H7 (cell line): Measurements from ENCODE around the gene CIAO2A. TPM values are rescaled to one million over a fixed set of nuclear protein-coding genes. Genes with fewer than 3 reads are reported as not detected.
A peak's percentile ranks its signal among the peaks of the same experiment; 100 is the strongest.

ENCODE experiments used
- DNase-seq: peaks from one replicate; pipeline ENCODE4 v3.0.0; 2012
- H3K27me3 ChIP-seq: 2 replicates; pipeline ENCODE4 v1.6.0; 2011; ENCODE audit warnings: mild to moderate bottlenecking, low read length; ENCODE audit not compliant: control insufficient read depth, insufficient read depth
- H3K36me3 ChIP-seq: replicated peaks from 2 replicates; pipeline ENCODE4 v1.5.1; 2011; ENCODE audit warnings: low read length; ENCODE audit not compliant: control insufficient read depth, insufficient read depth
- H3K4me3 ChIP-seq: 2 replicates; pipeline ENCODE4 v1.5.1; 2011; ENCODE audit warnings: low read depth, mild to moderate bottlenecking, control low read depth, low read length, moderate library complexity; ENCODE audit not compliant: insufficient read depth
- total RNA-seq: library from RNA; depleted of rRNA; stranded (reverse); fragments of >200 nt; shearing (Covaris generic); gene quantifications from 2 replicates; pipeline ENCODE4 v1.2.3, GENCODE V29; 2014; rRNA removed

The CIAO2A gene
- total RNA-seq, 1 experiment from 2014 or later, result 105 TPM

- Histone ChIP-seq H3K4me3 (no peak overlapping the region), H3K27me3 (no peaks in the 10 kb centered on the region), H3K36me3 (no peaks in the 10 kb centered on the region)
- DNase-seq, result no peak
Observed at GRCh38 chr15:64026591-64026990, 67.0 kb downstream of the CIAO2A start.

DNA sequence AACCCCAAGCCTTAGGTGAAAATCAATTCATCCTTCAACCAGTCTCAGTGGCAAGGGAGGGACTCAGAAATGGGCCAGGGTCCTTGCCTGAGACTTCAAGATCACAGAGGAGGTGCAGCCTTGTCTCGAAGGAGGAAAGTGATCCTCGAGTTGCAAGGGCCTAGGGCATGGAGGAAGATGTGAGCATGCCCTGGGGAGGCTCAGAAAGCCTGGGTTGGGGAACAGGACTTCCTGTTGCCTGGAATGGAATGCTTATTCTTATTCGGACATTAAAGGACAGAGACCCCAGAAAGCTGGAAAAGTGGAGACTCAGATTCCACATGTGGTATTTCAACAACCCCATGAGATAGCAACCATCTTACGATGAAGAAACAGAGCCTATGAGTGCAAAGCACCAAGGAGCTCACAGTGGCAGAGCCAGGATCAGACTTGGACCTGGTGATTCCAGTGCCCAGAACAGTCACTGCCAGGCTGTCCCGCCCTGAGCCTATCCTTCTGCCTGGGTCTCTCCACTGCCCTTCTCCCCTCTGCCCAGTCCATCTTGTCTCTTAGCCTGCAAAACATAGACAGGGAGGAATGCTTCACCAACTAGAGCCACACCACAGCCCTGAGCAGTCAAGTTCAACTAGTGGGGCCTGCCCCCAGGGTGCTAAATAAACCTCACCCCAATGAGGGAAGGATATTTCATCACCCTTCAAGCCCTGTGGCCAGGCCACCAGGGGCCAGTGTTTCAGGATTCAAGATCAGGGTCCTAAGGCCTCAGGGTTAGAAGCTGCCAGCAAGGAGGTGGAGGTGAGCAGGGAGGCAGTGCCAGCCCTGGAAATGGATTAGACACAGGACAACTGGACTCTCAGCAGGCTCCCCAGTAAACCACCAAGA is 69.2 kb downstream of the CIAO2A start:
- H3K27me3 ChIP-seq, result no peaks in the 10 kb centered on the region
- peak; percentile 52 for DNase-seq
- no peak overlapping the region for H3K4me3 ChIP-seq
- no peaks in the 10 kb centered on the region for H3K36me3 ChIP-seq

- Histone ChIP-seq H3K27me3 (no peaks in the 10 kb centered on the region), H3K36me3 (no peaks in the 10 kb centered on the region), H3K4me3 (no peak overlapping the region)
- no peak for DNase-seq
Observed at GRCh38 chr15:64023220-64023619, 70.4 kb downstream of the CIAO2A start.

- Histone ChIP-seq H3K4me3 (no peak overlapping the region), H3K27me3 (no peaks in the 10 kb centered on the region)
- DNase-seq, result no peak
Observed at GRCh38 chr15:64022571-64022970, 71.1 kb downstream of the CIAO2A start.

More at GRCh38 chr15:64022571-64022970, 71.1 kb downstream of the CIAO2A start:
- H3K36me3 ChIP-seq, result no peaks in the 10 kb centered on the region

Other genes starting within 250 kb of the CIAO2A start
- 0.41 and 1.9 TPM in 2 replicates for gene DAPK2, start 47.4 kb downstream of the CIAO2A start, total RNA-seq
- 19.1 and 19.4 TPM in 2 replicates for gene SNX1, start 2.1 kb upstream of the CIAO2A start, total RNA-seq
- gene SNX22, start 57.9 kb upstream of the CIAO2A start, total RNA-seq, result 1.7 and 2.1 TPM in 2 replicates
- gene PPIB, start 69.2 kb upstream of the CIAO2A start, total RNA-seq, result 293 and 356 TPM in 2 replicates